Type B pancreatic cell (in vitro differentiated cells): Measurements from ENCODE around the gene RPS26. TPM values are rescaled to one million over a fixed set of nuclear protein-coding genes. Genes with fewer than 3 reads are reported as not detected.

Experiments used
- DNase-seq: peaks from one replicate; pipeline ENCODE4 v3.0.0; 2021; ENCODE audit warnings: mixed read lengths; ENCODE audit not compliant: unreplicated experiment; ENCODE audit errors: extremely low spot score
- H3K27ac Mint-ChIP-seq: 2 replicates; pipeline ENCODE4 v1.8.0; 2021; ENCODE audit warnings: mild to moderate bottlenecking, mixed read lengths
- H3K27me3 Mint-ChIP-seq: 2 replicates; pipeline ENCODE4 v1.8.0; 2021; ENCODE audit warnings: mixed read lengths
- H3K36me3 Mint-ChIP-seq: 2 replicates; pipeline ENCODE4 v1.8.0; 2021; ENCODE audit warnings: mixed read lengths
- H3K4me1 Mint-ChIP-seq: one replicate; pipeline ENCODE4 v1.8.0; 2021; ENCODE audit warnings: mixed read lengths; ENCODE audit not compliant: unreplicated experiment
- H3K4me3 Mint-ChIP-seq: 2 replicates; pipeline ENCODE4 v1.8.0; 2021; ENCODE audit warnings: mild to moderate bottlenecking, mixed read lengths
- H3K9me3 Mint-ChIP-seq: 2 replicates; pipeline ENCODE4 v1.8.0; 2021; ENCODE audit warnings: mixed read lengths
- CTCF ChIP-seq: fragments of 200-600 bp; sonication (generic); conservative IDR thresholded peaks from 2 replicates; pipeline ENCODE4 v1.5.0; 2021; ENCODE audit warnings: antibody characterized with exemption, mild to moderate bottlenecking
- total RNA-seq: library from RNA; stranded (reverse); gene quantifications from 2 replicates; pipeline ENCODE4 v1.2.1, GENCODE V29; 2021; ENCODE audit warnings: low replicate concordance

The RPS26 gene
- total RNA-seq, 1 donor from 2014 or later = 20.2 TPM

- Mint-ChIP-seq H3K27me3 (peaks cover 3% of the 10 kb centered on the region), H3K4me1 (peaks cover 54% of the 10 kb centered on the region), H3K9me3 (no peaks in the 10 kb centered on the region), H3K36me3 (peaks cover 12% of the 10 kb centered on the region), H3K4me3 (peak within 1 kb of the TSS; percentile 95), H3K27ac (peak within 1 kb of the TSS; percentile 97)
- peak; percentile 79 for DNase-seq
- TF ChIP-seq CTCF = no peak
Measured at GRCh38 chr12:56020423-56021184, 21.1 kb upstream of the RPS26 start, which contains the start of gene IKZF4. Gene IKZF4 (plus strand): TSS chr12:56021043. CDS start chr12:56021494, 451 bp downstream.

- DNase-seq = no peak
- Mint-ChIP-seq H3K4me1 (peaks cover 45% of the 10 kb centered on the region), H3K4me3 (peak overlapping the region; percentile 95), H3K27me3 (peaks cover 3% of the 10 kb centered on the region), H3K36me3 (peaks cover 13% of the 10 kb centered on the region), H3K27ac (peak overlapping the region; percentile 97), H3K9me3 (no peaks in the 10 kb centered on the region)
- TF ChIP-seq CTCF = no peak
Measured at GRCh38 chr12:56021889-56022497, 19.7 kb upstream of the RPS26 start.

GRCh38 chr12:56028511-56029165 is 13.1 kb upstream of the RPS26 start:
- H3K27me3 Mint-ChIP-seq = no peaks in the 10 kb centered on the region
- H3K27ac Mint-ChIP-seq = peak overlapping the region; percentile 90
- H3K4me1 Mint-ChIP-seq = peaks cover 17% of the 10 kb centered on the region
- no peak for DNase-seq
- no peak for TF ChIP-seq CTCF
- peaks cover 38% of the 10 kb centered on the region for H3K36me3 Mint-ChIP-seq
- H3K9me3 Mint-ChIP-seq = no peaks in the 10 kb centered on the region
- H3K4me3 Mint-ChIP-seq = peak overlapping the region; percentile 16

GRCh38 chr12:56029166-56029519 is 12.6 kb upstream of the RPS26 start:
- Mint-ChIP-seq H3K4me1 (peaks cover 14% of the 10 kb centered on the region), H3K27ac (peak overlapping the region; percentile 90), H3K36me3 (peaks cover 38% of the 10 kb centered on the region), H3K27me3 (no peaks in the 10 kb centered on the region), H3K4me3 (peak overlapping the region; percentile 16), H3K9me3 (no peaks in the 10 kb centered on the region)
- no peak for DNase-seq
- TF ChIP-seq CTCF = no peak

GRCh38 chr12:56029666-56030293 is 11.9 kb upstream of the RPS26 start:
- no peaks in the 10 kb centered on the region for H3K9me3 Mint-ChIP-seq
- no peak overlapping the region for H3K4me3 Mint-ChIP-seq
- H3K4me1 Mint-ChIP-seq = peaks cover 14% of the 10 kb centered on the region
- peaks cover 38% of the 10 kb centered on the region for H3K36me3 Mint-ChIP-seq
- no peak for DNase-seq
- H3K27ac Mint-ChIP-seq = peak overlapping the region; percentile 90
- no peaks in the 10 kb centered on the region for H3K27me3 Mint-ChIP-seq
- peak; percentile 83 for TF ChIP-seq CTCF
